ENCODE data around the gene CYP2J2.
"Not testable (repeated sequence)": the region's sequence is repeated elsewhere in the genome, so short reads cannot be mapped to it uniquely, and the experiment has no call there.

Gene CYP2J2

GRCh38 chr1:59926381-59927123 lies at the start of gene CYP2J2:
CYP2J2 (minus strand) TSS chr1:59926773; CDS start chr1:59926746, 27 bp downstream.
- peak; percentile 72 for DNase-seq (ENCODE audit: low spot score)

- no peak for DNase-seq (ENCODE audit: low spot score)
Measured at GRCh38 chr1:59973719-59974118, 47.1 kb upstream of the CYP2J2 start.

DNA sequence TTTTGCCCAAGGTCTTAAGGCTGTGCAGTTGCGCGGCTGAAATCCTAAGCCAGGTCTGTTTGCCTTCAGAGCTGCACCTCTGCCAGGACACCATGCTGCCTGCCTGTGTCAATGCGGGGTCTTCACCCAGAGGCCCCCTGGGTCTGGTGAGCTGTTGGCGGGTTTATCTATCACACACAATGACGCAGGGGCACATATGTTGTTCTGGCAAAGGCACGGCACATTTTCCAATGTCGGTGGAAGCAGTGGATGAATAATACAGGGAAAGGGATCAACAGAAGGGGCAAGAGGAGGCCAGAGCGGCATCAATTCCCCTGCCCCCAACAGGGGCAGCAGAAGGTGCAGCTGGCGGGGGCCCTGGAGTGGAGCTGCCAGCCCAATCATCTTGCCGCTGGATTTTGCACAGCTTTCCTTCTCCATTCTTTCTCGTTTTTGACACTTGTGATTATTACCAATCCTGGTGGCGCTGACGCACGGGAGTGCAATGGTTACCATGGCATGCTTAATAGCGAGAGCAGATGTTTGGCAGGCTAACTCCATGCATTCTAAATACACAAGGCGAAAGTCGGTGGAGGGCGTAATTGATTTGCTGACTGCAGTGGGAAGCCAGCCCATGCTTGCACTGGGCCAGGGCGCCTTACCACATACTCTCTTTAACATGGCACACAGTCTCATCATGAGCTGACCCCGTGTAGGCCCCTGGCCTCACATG lies 45.8 kb upstream of the CYP2J2 start:
- DNase-seq (ENCODE audit: low spot score) = peak; percentile 77

DNA sequence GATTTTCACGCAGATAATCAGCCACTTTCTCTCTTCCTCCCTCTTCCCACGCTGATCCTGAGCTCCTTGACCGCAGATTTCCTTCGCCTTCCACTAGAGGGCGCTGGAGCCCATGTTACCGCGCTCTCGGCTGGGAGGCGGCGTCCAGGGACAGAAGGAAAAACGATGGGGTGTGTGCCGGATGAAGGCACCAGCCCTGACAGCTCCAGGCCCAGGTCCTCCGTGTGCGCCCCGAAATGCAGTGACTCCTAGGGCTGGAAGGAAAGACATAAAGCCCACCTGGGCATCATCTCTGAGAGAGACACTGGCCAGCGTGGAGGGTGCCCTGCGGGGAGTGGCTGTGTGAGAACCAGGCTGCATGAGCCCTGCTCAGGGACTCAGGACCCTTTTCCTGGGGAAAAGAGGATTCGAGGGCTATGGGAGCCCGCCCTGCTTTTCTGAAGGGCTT lies 44.9 kb upstream of the CYP2J2 start:
- DNase-seq (ENCODE audit: low spot score) = peak; percentile 89

- not testable (repeated sequence) for DNase-seq (ENCODE audit: low spot score)
Measured at GRCh38 chr1:59969542-59970175, 43.1 kb upstream of the CYP2J2 start.

DNA sequence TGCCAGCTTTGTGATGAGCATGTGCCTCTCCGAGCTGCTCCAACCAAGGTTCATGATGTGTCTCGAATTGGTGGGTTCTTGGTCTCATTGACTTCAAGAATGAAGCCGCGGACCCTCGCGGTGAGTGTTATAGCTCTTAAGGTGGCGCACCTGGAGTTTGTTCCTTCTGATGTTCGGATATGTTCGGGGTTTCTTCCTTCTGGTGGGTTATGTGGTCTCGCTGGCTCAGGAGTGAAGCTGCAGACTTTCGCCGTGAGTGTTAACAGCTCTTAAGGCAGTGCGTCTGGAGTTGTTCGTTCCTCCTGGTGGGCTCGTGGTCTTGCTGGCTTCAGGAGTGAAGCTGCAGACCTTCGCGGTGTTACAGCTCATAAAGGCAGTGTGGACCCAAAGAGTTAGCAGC lies 42.2 kb upstream of the CYP2J2 start:
- not testable (repeated sequence) for DNase-seq (ENCODE audit: low spot score)

GRCh38 chr1:59967780-59968179 lies 41.2 kb upstream of the CYP2J2 start:
- no peak for DNase-seq (ENCODE audit: low spot score)

GRCh38 chr1:59967141-59967697 lies 40.6 kb upstream of the CYP2J2 start:
- no peak for DNase-seq (ENCODE audit: low spot score)

DNA sequence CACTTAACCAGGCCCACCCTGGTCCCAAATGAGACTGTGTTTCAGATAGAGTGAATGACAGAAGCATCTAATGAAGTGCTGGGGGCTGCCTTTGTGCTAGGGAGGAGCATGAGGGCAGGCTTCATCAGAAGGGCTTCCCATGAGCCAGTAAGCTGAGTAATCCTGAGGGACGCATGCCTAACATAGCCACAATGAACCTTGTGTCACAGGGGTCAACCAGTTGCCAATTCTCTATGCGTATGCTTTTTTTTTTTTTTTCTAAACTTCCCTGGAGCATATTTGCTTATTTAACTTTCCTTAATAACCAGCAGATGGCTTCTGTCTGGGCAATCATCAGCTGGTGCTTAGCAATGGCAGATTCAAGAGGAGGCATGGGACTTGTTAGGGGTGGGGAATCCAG lies 25.5 kb upstream of the CYP2J2 start:
- no peak for DNase-seq (ENCODE audit: low spot score)

DNA sequence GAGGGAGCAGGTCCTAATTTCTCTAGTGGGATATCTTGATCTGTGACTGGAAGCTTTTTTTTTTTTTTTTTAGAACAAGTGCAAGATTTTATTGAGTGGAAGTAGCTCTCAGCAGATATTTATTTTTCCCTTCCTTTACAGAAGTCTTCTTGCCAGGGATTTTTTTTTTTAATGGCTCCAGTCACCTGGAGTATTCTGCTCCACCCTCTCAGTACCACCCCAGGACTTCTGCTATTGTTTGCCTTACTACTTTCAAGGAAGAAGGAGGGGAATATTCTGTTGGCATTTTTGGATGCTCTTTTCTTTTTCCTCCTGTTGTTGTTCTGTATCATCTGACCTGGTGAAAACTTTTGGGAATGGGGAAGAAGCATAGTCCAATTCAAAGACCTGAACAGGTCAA lies 23.1 kb upstream of the CYP2J2 start:
- DNase-seq (ENCODE audit: low spot score) = no peak

GRCh38 chr1:59948990-59949389 lies 22.4 kb upstream of the CYP2J2 start:
- DNase-seq (ENCODE audit: low spot score) = no peak

DNA sequence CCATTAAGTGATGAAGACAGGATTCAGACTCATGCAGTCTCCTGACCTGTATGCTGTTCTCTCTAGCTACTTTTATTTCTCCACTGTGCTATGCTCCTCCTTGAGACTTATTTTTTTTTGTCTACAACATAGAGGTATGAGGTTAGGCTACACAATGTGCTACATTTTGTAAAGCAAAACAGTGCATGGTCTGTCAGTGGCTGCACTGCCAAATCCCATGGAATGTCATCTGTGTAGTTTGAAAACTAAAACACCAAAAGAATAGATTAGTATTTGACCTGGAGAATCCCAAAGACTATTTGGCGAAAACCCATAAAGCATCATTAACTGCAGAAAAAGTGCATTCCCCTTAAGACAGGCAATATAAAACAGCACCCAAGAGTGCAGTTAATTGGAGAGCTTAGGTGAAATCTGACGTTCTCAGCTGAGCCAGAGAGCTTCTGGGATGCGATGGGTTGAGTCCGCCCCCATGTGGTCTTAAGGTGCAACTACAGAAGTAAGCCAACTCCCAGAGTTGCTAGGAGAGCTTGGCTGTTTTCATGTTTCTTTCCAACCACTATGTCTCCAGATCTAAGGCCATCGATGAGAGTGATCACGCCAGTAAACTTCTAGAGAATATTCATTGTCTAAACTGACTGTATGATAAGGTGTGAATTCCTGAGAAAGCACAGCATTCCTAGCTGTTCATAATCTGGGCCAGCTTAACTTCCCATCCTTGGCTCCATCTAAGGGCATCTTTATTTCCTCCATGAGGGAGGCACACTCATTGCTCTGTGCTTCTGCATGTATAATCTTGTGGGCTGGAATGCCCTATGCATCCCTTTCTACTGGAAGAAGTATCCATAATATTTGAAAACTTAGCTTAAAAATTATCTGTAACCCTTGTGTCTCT lies 20.7 kb upstream of the CYP2J2 start:
- DNase-seq (ENCODE audit: low spot score) = no peak

GRCh38 chr1:59945790-59946189 lies 19.2 kb upstream of the CYP2J2 start:
- DNase-seq (ENCODE audit: low spot score) = no peak

- no peak for DNase-seq (ENCODE audit: low spot score)
Measured at GRCh38 chr1:59939393-59939792, 12.8 kb upstream of the CYP2J2 start.

DNA sequence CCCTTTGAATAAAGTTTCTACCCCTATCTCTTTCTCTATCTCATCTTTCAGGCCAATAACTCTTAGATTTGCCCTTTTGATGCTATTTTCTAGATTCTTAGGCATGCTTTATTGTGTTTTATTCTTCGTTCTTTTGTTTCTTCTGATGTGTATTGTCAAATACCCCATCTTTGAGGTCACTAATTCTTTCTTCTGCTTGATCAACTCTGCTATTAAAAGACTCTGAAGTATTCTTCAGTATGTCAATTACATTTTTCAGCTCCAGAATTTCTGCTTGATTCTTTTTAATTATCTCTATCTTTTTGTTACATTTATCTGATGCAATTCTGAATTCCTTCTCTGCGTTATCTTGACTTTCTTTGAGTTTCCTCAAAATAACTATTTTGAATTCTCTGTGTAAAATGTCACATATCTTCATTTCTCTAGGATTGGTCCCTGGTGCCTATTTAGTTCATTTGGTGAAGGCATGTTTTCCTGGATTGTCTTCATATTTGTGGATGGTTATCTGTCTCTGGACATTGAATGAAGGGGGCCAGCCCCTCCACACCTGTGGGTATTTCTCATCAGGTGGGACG lies 11.2 kb upstream of the CYP2J2 start:
- no peak for DNase-seq (ENCODE audit: low spot score)

DNA sequence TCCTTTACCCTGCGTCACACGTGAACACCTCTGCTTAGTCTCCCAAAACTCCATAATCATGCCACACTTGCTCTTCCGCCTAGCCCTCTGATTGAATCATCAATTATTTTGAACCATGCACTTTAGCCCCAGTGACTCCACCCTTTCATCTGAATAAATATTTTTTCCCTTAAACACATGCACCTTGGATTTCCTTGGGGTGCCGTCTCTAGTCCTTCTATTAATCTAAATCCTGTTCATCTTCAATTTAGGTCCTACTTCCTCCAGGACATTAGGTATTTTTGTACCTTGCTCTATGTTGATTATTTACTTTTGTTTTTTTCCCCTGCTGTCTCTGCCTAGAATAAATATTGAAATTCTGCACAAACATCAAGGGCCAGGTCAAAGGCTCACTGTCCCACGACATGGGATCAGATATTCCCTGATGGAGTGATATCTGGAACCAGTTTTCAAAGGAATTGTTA lies 9.8 kb upstream of the CYP2J2 start:
- DNase-seq (ENCODE audit: low spot score) = no peak

GRCh38 chr1:59928996-59929395 lies 2.4 kb upstream of the CYP2J2 start:
- no peak for DNase-seq (ENCODE audit: low spot score)

DNA sequence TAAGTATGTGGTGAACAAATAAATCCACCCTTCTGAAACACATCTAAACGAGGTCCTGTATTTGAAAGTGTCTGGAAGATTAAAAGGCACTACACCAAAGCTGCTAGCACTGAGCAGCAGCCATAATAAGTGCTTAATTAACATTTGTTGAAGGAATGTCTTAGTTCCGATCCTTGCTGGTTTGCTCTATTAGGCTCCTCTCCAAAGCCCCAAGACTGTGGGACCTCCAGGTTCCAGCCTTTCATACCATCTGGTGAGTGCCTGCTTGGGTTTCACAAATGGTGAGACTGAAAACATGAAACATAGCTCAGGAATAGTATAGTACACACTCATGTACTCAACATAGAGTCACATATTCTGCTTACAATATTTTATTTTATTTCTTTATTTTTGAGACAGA lies 640 bp upstream of the CYP2J2 start:
- no peak for DNase-seq (ENCODE audit: low spot score)

DNA sequence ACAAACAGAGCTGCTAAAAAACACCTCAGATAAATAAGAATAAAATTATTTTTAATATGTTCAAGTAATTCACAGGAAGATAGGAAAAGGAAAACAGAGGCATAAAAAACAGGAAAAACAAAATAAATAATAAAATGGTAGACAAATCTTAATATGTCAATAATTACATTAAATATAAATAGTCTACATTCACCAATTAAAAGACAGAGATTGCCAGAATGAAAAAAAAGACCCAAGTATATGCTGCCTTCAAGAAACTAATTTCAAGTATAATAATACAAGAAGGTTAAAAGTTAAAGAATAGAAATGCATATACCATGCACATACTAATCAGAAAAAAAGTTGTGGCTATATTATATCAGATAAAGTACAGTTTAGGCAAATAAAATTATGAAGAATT lies 1.9 kb downstream of the CYP2J2 start:
- DNase-seq (ENCODE audit: low spot score) = no peak

DNA sequence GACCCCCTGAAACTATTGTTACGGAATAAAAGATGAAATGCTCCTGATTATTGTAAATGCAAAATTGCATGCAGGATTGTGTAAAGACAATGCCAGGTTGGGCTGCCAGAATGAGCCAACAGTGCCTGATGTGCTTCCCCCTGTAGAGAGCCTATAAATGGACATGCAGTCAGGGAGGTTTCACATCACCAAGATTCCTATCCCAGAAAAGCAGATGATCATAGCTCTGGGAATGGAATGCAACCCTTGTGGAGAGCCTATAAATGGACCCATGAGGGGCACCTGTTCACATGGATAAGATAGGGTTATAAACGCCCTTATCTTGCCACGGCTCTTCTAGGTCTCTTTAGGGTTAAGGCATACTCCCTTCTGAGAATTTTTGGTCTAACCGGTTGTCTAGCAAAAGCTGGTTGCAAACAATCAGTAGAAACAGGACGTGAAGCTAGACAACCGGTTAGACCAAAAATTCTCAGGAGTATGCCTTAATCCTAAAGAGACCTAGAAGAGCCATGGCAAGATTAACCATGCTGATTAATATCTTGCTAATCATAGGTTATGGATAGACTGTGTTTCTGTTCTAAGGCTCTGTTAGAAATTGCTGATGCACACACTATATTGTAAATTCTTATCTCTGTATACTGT lies 5.2 kb downstream of the CYP2J2 start:
- DNase-seq (ENCODE audit: low spot score) = not testable (repeated sequence)

DNA sequence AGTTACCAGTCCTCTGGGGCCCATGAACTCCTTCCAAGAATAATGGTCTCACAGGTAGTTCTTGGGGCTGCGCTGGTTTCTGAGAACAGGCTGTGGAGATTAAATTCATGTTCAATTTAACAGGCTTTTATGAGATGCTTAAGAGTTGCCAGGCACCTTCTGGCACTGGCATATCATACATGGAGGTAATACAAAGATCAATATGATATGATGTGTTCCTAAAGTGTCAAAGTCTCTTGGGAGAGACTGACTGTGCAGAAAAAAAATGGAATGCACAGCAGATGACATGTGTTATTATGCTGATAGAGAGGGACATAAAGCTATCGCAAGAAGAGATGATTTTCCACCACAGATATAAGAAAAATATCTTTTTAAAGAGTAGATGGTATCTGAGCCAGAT lies 6.8 kb downstream of the CYP2J2 start:
- no peak for DNase-seq (ENCODE audit: low spot score)

Measured in left forelimb (tissue), 1 donor.